Mucosa of stomach (tissue), 1 donor: ENCODE data around the gene SLC13A3.

Experiments
- H3K27me3 ChIP-seq: one replicate; pipeline ENCODE4 v1.7.0; 2013; ENCODE audit warnings: mild to moderate bottlenecking, low read length; ENCODE audit not compliant: control insufficient read depth, insufficient read depth
- H3K36me3 ChIP-seq: one replicate; pipeline ENCODE4 v1.7.0; 2013; ENCODE audit warnings: low read length; ENCODE audit not compliant: control insufficient read depth, insufficient read depth
- H3K4me1 ChIP-seq: one replicate; pipeline ENCODE4 v1.7.0; 2013; ENCODE audit warnings: mild to moderate bottlenecking, low read length; ENCODE audit not compliant: control insufficient read depth, insufficient read depth
- H3K4me3 ChIP-seq: one replicate; pipeline ENCODE4 v1.7.0; 2013; ENCODE audit warnings: low read length
- H3K9ac ChIP-seq: one replicate; pipeline ENCODE4 v1.7.0; 2013; ENCODE audit warnings: mild to moderate bottlenecking, low read length, moderate library complexity
- H3K9me3 ChIP-seq: one replicate; pipeline ENCODE4 v1.7.0; 2013; ENCODE audit warnings: mild to moderate bottlenecking, low read length, moderate library complexity; ENCODE audit not compliant: control insufficient read depth
- donor health status: Pancreatic carcinoma.

Gene SLC13A3

GRCh38 chr20:46552460-46553420, 98.5 kb downstream of the SLC13A3 start:
- H3K4me3 ChIP-seq = no peak overlapping the region
- H3K9me3 ChIP-seq = no peaks in the 10 kb centered on the region
- peaks cover 5% of the 10 kb centered on the region for H3K4me1 ChIP-seq
- no peaks in the 10 kb centered on the region for H3K36me3 ChIP-seq
- no peak overlapping the region for H3K9ac ChIP-seq
- H3K27me3 ChIP-seq = peaks cover 5% of the 10 kb centered on the region

- peaks cover 7% of the 10 kb centered on the region for H3K27me3 ChIP-seq
- H3K36me3 ChIP-seq = no peaks in the 10 kb centered on the region
- no peaks in the 10 kb centered on the region for H3K4me1 ChIP-seq
- no peak overlapping the region for H3K9ac ChIP-seq
- H3K4me3 ChIP-seq = no peak overlapping the region
- no peaks in the 10 kb centered on the region for H3K9me3 ChIP-seq
These were observed 99.5 kb downstream of the SLC13A3 start for GRCh38 chr20:46551522-46552381.

GRCh38 chr20:46550461-46550860, 100.8 kb downstream of the SLC13A3 start, which contains the start of gene OCSTAMP:
TSS of gene OCSTAMP (minus strand) at chr20:46550654. CDS start at chr20:46550560, 94 bp downstream.
- no peaks in the 10 kb centered on the region for H3K36me3 ChIP-seq
- no peak within 1 kb of the TSS for H3K9ac ChIP-seq
- H3K27me3 ChIP-seq = peaks cover 6% of the 10 kb centered on the region

GRCh38 chr20:46549188-46549972, 101.9 kb downstream of the SLC13A3 start:
- Histone ChIP-seq H3K9me3 (no peaks in the 10 kb centered on the region), H3K4me3 (no peak overlapping the region), H3K27me3 (peaks cover 6% of the 10 kb centered on the region), H3K36me3 (no peaks in the 10 kb centered on the region), H3K4me1 (no peaks in the 10 kb centered on the region), H3K9ac (no peak overlapping the region)

More at GRCh38 chr20:46550461-46550860, 100.8 kb downstream of the SLC13A3 start, which contains the start of gene OCSTAMP:
- Histone ChIP-seq H3K9me3 (no peaks in the 10 kb centered on the region), H3K4me1 (no peaks in the 10 kb centered on the region), H3K4me3 (no peak within 1 kb of the TSS)

- H3K9me3 ChIP-seq = no peaks in the 10 kb centered on the region
- no peak overlapping the region for H3K9ac ChIP-seq
- no peak overlapping the region for H3K4me3 ChIP-seq
- H3K4me1 ChIP-seq = no peaks in the 10 kb centered on the region
- H3K27me3 ChIP-seq = peaks cover 6% of the 10 kb centered on the region
- H3K36me3 ChIP-seq = no peaks in the 10 kb centered on the region
These were observed 102.6 kb downstream of the SLC13A3 start for GRCh38 chr20:46548688-46549087.

- no peaks in the 10 kb centered on the region for H3K36me3 ChIP-seq
- H3K27me3 ChIP-seq = peaks cover 6% of the 10 kb centered on the region
- no peak overlapping the region for H3K9ac ChIP-seq
- no peak overlapping the region for H3K4me3 ChIP-seq
- no peaks in the 10 kb centered on the region for H3K4me1 ChIP-seq
- no peaks in the 10 kb centered on the region for H3K9me3 ChIP-seq
These were observed 103.3 kb downstream of the SLC13A3 start for GRCh38 chr20:46547995-46548394.

GRCh38 chr20:46546936-46547335, 104.3 kb downstream of the SLC13A3 start:
- no peaks in the 10 kb centered on the region for H3K9me3 ChIP-seq

GRCh38 chr20:46546298-46546697, 105.0 kb downstream of the SLC13A3 start:
- peaks cover 6% of the 10 kb centered on the region for H3K27me3 ChIP-seq
- no peak overlapping the region for H3K4me3 ChIP-seq
- no peaks in the 10 kb centered on the region for H3K9me3 ChIP-seq
- no peak overlapping the region for H3K9ac ChIP-seq
- no peaks in the 10 kb centered on the region for H3K36me3 ChIP-seq
- H3K4me1 ChIP-seq = no peaks in the 10 kb centered on the region

More at GRCh38 chr20:46546936-46547335, 104.3 kb downstream of the SLC13A3 start:
- Histone ChIP-seq H3K4me1 (no peaks in the 10 kb centered on the region), H3K27me3 (peaks cover 6% of the 10 kb centered on the region), H3K36me3 (no peaks in the 10 kb centered on the region), H3K9ac (no peak overlapping the region), H3K4me3 (no peak overlapping the region)

GRCh38 chr20:46545827-46546138, 105.5 kb downstream of the SLC13A3 start:
- Histone ChIP-seq H3K9me3 (no peaks in the 10 kb centered on the region), H3K4me1 (no peaks in the 10 kb centered on the region), H3K27me3 (peaks cover 6% of the 10 kb centered on the region), H3K4me3 (no peak overlapping the region), H3K36me3 (no peaks in the 10 kb centered on the region), H3K9ac (no peak overlapping the region)

GRCh38 chr20:46545077-46545826, 106.0 kb downstream of the SLC13A3 start:
- Histone ChIP-seq H3K36me3 (no peaks in the 10 kb centered on the region), H3K9me3 (no peaks in the 10 kb centered on the region), H3K27me3 (peaks cover 6% of the 10 kb centered on the region), H3K4me1 (no peaks in the 10 kb centered on the region), H3K4me3 (no peak overlapping the region), H3K9ac (no peak overlapping the region)

GRCh38 chr20:46544576-46544975, 106.7 kb downstream of the SLC13A3 start:
- Histone ChIP-seq H3K27me3 (peaks cover 6% of the 10 kb centered on the region), H3K4me3 (no peak overlapping the region), H3K9me3 (no peaks in the 10 kb centered on the region), H3K4me1 (no peaks in the 10 kb centered on the region), H3K9ac (no peak overlapping the region), H3K36me3 (no peaks in the 10 kb centered on the region)
